H1 (cell line): ENCODE data around the gene ATP2A3.

Experiments
- EP300 ChIP-seq, 2 experiments: IDR thresholded peaks; 1 replicate in 1 of 2; 2 replicates in 1 of 2; pipeline ENCODE4 v1.6.1; 2011 to 2012; ENCODE audit warnings: low read depth in 2 of 2, low read length in 2 of 2, mild to moderate bottlenecking in 2 of 2, borderline replicate concordance in 1 of 2, inconsistent platforms in 1 of 2, moderate library complexity in 1 of 2
- NANOG ChIP-seq: IDR thresholded peaks from 2 replicates; pipeline ENCODE4 v1.6.1; 2011; ENCODE audit warnings: low read length, low read depth, mild to moderate bottlenecking, inconsistent platforms; ENCODE audit not compliant: insufficient read depth, poor library complexity, severe bottlenecking
- POLR2A ChIP-seq, 2 experiments: IDR thresholded peaks; 1 replicate in 1 of 2; 2 replicates in 1 of 2; pipeline ENCODE4 v1.6.1; 2011; ENCODE audit warnings: low read depth in 2 of 2, low read length in 2 of 2, mild to moderate bottlenecking in 2 of 2; ENCODE audit errors: control extremely low read depth in 1 of 2
- POLR2AphosphoS5 ChIP-seq: IDR thresholded peaks from 2 replicates; pipeline ENCODE4 v1.6.1; 2011; ENCODE audit warnings: low read depth, low read length

DNA sequence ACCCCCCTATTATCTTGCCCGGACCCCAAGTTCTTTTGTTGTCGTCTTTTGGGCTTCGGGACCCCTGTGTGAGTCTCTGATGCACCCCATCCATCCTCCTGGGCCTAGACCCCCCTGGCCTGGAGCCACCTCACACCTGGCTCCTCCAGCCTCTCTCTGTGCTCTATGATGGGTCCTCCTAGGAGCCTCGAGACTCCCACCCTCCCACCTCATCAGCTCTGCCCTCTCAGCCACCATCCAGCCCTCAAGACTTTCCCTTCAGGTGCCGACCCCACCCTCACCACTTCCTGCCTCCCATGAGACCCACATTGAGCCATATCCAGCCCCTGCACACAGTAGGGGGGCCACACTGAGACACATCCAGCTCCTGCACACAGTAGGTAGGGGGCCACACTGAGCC, 8.7 kb upstream of the ATP2A3 start:
- no peak for TF ChIP-seq POLR2A (IDR thresholded peaks at IDR 0.05; ENCODE audit: control extremely low read depth in 1 of 2, low read depth in 2 of 2, low read length in 2 of 2)
- no peak for TF ChIP-seq NANOG
- TF ChIP-seq POLR2AphosphoS5, result no peak
- TF ChIP-seq EP300 (IDR thresholded peaks at IDR 0.05; ENCODE audit: borderline replicate concordance in 1 of 2, low read depth in 2 of 2, low read length in 2 of 2), result no peak
